Renal pelvis (tissue), 4 donors: Measurements from ENCODE around the gene IQCH. TPM values are rescaled to one million over a fixed set of nuclear protein-coding genes. Genes with fewer than 3 reads are reported as not detected.

Experiments used
- DNase-seq: peaks from one replicate; pipeline ENCODE4 v3.0.0-alpha.2; 2013
- polyA plus RNA-seq, 3 donors: library from polyadenylated mRNA; unstranded; fragments of 120-200 nt; gene quantifications; one replicate each; pipeline ENCODE4 v1.2.1, GENCODE V29; 2013; ENCODE audit not compliant: insufficient read length in 3 of 3

The IQCH gene
- polyA plus RNA-seq, 3 donors: 7.7 to 10.1 (median 7.8) TPM

DNA sequence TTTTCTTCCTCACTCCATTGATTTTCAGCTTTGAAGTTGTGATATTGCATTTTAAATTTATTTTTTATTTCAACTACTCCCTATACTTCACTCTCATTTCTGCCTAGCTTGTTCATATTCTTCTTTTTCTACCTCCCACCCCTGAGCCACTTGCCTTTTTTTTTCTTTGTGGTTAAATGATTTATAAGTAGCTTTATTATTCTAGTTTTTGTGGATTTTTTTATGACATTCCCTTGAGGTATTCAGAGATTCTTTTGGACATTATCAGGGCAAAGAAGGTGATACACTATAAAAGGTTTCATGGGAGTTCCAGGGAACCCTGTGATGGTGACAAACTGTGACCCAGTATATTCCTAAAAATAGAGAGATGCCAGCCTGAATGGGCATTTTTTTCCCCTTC, 269.6 kb downstream of the IQCH start:
- no peak for DNase-seq

DNA sequence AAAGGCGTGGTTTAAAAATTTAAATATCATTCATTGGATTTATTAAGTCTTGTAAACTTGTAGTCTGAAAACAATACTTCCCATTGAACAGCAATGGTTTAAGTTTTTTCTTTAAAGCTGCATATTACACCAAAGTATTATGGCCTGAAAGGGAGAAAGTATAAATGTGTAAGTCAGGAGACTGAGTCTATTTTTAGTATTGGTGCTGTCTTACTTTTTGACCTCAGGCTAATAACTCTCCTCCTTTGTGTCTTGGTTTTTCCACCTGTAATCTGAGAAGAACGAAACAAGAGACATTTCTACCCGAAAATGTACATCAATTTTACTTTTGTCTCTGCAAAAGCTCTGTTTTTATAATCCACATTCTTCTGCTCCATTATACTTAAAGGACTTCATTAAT, 273.9 kb downstream of the IQCH start:
- DNase-seq: no peak

DNA sequence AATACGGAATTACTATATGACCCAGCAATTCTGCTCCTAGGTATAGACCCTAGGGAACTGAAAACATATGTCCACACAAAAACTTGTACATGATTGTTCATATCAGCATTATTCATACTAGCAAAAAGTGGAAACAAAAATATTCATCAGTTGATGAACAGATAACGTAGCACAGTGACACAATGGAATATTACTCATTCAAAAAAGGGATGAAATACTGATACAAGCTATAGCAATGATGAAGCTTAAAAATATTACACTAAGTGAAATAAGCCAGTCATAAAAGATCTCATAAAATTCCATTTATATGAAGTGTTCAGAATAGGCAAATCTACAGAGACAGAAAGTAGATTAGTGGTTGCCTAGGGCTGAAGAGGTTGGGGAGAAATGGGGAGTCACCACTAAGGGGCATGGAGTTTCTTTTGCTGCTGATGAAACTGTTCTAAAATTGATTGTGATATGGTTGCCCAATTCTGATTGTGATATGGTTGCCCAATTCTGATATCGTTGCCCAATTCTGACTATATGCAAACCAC, 276.9 kb downstream of the IQCH start:
- no peak for DNase-seq

DNA sequence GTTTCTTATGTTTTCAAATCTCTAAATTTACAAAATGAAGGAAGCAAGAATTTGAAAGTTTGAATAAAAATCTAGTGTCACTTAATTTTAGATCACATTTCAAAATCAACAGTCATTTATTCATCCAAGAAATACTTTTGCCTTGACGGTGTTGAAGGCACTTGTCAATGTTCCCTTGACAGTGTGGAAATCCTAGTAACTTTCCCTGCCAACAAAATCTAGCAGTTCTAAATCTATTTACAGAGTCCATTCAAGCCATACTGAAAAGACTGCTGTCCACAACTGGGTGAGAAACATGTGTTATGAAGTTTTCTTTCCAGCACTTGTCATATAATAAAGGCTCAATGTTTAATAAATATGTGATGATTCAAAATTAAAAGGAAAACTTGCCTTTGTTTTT, 279.3 kb downstream of the IQCH start:
- no peak for DNase-seq

DNA sequence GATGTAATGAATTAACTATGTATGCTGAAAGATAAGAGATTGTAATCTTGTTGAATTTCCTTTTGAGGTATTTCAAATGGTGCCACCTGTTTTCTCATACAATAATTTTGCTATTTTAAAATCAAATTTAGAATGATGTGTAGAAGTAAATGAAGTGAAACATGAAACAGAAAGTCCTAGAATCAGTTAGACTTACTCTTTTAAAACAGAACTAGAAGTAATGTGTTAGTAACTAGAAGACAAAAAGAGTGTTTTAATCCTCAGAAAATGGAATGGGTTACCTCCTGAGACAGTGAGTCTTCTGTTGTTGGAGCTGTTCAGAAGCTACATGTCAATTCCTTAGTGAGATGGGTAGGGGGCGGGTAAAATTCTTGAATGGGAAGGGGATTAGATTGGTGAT, 279.8 kb downstream of the IQCH start:
- DNase-seq: no peak

DNA sequence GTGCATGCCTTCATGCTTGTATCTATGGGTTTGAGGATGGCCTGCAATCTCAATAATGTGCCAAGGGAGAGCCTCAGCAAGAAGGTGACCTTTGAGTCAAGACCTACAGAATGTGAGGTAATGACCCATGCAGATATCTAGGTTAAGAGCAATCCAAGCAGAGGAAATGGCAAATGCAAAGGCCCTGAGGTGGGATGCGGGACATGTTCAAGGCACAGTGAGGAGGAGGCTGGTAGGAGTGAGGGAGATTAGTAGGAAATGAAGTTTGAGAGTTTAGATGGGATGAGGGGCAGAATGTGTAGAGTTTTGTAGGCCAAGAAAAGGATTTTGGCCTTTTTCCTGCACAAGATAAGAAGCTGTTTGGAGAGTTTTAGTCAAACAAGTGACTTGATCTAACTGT, 283.2 kb downstream of the IQCH start:
- DNase-seq: no peak

DNA sequence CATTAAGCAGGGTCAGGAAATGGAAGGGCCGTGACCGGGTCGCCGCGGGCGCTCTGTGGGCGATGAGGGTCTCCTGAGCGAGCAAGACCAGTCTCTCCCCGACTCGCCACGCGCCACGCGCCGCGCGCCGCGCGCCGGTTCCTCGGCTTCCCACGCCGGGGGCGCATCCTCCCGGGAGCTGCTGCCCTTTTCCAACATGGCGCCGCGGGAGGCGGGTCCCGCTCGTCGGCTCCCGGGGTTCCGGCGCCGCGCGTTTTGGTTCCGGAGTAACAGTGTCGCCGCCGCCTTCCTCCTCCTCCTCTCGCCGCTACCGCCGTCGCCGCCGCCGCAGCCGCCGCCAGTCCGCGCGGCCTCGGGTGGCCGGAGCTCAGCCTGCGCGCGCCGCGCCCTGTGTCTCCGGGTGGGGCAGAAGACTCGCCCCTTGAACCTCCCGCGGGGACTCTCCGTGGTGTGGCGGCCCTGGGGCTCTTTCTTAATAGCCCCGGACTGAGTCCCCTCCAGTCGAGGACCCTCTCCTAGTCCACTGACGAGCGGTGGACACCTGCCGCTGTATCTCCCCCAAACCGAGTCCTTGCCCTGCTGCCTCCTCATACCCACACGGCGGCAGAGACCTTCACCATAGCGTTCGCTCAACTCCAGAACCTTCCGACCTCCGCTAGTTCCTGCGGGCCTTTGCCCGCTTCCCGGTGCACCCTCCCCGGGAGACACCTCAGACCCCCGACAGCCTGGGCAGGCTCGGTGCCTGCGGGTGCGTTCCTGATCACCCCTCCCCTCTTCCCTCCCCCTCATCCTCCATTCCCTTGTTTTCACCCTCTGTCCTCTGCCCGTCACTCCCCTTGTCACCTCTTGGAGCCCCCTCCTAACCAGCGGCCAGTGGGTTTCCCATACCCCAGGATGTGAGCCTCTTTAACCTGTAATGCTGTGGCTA, 288.1 kb downstream of the IQCH start, which contains the start of gene MAP2K5:
Gene MAP2K5, plus strand, starts transcription at position 284 of the 928 bp plus-strand sequence. Its CDS starts 633 bp downstream, at position 917.
- peak; percentile 78 for DNase-seq

DNA sequence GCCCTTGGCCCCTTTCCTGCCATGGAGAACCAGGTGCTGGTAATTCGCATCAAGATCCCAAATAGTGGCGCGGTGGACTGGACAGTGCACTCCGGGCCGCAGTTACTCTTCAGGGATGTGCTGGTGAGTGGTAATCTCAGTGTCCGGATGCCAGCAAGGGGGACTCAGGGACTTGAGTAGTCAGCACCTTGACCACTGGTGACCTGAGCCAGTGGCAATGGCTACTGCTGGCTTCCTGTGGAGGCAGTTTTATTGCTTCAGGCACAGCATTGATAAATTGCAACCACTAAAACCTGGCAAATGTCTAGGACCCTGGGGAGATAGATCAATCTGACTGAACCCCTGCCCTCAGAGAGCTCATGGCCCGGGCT, 288.7 kb downstream of the IQCH start:
- no peak for DNase-seq

DNA sequence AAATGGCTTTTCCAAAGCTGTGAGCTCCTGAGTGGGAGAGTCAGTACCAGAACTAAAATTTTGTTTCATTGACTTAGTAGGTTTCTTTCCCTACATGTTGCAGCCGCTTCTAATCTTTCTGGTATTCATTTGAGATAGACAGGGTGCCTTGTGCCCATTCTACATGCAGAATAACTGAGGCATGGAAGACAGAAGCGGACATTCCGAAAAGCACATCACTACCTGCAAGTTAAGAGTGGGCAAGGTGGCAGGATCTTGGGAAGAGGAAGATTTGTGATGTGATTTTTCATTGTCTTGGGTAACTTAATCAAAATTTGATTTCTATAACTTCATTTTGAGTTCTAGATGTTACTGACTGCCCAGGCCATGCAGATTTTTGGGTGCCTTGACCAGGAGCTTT, 289.9 kb downstream of the IQCH start:
- no peak for DNase-seq

DNA sequence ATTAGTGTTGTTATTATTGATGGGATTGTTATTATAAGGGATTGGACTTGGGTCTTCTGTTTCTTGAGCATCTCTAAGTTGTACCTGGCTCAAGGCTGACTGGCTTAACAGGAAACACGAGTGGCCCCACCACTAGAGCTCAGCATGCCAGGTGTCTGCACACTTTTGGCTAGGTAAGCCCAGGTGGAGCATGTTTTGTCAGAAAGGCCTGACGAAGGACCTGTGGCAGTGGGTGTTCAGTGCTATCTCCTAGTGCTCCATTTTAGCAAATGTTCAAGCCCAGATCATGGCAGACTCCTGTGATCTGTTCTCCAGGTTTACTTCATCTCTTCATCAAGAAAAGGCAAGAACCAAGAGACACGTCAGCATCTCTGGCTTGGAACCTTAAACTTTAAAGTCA, 291.3 kb downstream of the IQCH start:
- no peak for DNase-seq

DNA sequence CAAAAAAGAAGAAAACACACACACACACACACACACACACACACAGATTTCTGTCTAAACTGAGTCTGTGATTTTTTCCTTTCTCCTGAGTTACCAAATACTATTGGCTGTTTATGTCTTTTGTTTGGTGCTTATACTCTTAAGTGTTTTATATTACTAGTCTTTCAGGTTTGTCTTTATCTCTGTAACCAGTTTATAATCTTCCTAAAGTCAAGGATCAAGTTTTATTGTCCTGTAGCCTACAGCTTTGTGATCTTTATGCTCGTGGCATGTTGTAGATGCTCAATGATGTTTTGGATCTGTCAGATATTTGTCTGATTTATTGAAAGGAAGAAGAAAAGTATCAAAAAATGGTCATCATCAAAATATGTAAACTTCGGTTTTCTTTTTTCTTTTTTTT, 292.5 kb downstream of the IQCH start:
- DNase-seq: no peak

DNA sequence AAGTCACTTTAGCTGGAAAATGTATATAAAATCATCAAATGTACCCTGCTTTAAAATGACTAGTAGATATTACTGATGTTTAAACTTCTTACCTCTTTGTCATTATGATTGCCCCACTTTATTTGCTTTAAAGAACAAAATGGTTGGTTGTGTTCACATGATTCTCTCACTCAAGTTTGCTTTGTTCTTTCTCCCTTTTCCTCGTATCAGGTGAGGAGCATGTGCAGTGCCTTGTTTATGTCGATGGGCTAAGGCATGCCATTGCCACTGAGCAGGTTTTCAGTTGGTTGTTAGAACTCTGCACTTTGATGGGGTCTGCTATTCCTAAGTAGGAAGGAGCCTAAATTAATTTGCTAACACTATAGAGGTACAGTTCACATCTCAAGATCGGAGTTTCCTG, 293.2 kb downstream of the IQCH start:
- DNase-seq: no peak

DNA sequence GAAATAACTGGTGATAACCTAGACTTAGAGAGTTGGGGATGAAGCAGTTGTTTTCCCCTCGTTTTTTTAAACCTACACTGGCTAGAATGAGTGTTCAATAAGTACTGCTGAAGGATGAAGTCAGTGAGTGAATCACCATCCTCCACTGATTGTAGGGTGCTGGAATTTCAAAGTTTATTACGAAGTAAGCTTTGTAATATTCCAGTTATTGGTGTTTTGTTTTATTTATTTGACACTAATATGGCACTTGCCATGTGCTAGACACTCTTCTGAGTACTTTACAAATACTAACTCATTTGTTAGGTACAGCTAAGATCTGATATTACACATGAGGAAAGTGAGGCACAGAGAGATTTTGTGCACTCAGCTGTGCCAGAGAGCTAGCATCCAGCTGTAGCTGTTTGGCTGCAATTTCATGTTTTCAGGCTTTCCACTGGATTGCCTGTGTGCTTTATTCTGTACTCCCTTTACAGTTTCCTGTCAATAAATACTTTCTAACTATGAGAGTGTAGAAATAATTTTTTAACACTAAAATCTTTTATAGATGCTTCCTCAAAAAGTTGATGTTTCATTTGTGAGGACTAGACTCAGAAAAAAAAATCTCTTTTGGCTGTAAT, 293.8 kb downstream of the IQCH start:
- no peak for DNase-seq

DNA sequence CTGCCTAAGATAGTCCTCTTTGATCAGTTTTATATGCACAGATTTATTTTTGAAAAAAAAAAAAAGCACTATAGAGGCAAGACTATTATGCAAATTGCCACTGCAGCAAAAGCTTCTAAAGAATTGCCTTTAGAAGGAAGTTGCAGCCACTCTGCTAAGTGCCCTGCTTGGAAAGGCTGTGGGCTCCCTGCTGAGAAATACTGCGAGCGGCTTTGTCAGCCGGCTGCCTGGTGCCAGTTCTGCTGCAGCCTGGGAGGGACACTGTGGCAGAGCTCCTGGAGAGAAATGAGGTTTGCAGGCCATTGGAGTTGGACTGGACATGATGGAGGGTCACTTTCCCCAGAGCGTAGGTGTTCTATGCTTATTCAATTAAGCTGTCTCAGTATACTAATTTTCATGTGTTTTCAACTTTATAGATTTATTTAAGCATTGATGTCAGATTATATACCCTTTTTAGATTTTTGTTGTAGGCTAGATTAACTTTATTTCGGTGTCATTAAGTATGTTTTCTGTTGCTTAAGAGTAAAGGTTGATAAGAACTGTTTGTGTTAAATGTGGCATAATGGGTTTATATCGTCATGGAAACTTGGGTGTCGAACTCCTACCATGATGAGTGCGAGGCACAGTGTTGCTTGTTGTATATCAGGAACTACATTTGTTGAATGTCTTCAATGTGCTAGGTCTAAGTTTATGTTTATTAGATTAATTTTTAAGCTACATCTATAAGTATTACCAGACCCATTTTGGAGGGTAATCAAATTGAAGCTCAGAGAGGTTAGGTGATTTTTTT, 294.5 kb downstream of the IQCH start:
- no peak for DNase-seq

DNA sequence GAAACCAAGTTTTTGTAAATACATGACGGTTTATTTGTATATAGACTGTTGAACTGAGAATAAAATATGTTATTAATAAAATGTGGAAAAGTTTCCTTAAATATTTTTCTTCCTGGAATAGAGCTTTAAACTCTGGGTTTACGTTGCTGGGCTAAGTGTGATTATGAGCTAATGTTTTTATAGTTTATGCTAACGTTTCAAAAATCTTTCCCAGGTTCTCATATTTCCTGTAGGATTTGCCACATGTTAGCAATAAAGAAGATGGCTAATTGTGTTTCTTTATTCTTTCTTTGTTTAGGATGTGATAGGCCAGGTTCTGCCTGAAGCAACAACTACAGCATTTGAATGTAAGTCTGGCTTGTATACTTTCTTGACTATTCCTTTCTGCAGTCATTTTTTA, 295.1 kb downstream of the IQCH start:
- DNase-seq: no peak

DNA sequence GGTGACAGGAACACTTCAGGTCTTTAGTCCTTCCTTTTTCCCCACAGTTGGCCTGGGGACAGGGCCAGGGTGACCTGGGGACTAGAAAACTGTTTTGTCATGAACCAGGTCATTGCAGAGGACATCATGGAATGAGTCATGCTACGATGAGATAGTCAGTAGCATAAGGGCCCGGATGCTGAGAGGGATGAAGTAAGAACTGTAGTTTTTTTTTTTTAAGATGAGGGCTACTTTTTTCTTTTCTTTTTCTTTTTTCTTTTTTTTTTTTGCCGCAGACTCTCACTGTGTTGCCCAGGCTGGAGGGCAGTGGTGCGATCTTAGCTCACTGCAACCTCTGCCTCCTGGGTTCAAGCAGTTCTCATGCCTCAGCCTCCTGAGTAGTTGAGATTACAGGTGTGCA, 295.9 kb downstream of the IQCH start:
- DNase-seq: no peak

DNA sequence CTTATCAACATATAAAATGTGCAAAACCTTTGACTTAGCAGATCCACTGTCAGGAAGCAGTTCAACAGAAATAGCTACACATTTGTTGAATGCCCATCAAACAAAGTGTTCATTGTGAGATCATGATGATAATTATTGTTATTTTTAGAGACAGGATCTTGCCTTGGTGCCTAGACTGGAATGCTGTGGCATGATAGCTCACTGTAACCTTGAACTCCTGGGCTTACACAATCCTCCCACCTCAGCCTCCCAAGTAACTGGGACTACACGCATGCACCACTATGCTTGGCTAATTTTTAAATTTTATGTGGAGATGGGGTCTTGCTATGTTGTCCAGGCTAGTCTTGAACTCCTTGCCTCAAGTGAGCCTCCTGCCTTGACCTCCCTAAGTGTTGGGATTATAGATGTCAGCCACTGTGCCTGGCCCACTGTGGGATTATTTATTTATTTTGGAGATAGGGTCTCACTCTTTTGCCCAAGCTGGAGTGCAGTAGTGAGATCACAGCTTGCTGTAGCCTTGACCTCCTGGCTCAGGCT, 296.7 kb downstream of the IQCH start:
- DNase-seq: no peak

Other genes starting within 250 kb of the IQCH start
- gene SMAD3, start 189.2 kb upstream of the IQCH start, polyA plus RNA-seq: 10 to 100 TPM; 45.3 to 57.4 (median 53.1) TPM
- gene AAGAB, start 125 bp upstream of the IQCH start, polyA plus RNA-seq: 10 to 100 TPM; 47.7 to 65.2 (median 57.6) TPM